Spleen (tissue), 7 donors: ENCODE data around the gene IL7R.

Experiments used
- CTCF ChIP-seq, 11 experiments: fragments of 200-600 bp in 7 of 11; fragments of 450-650 bp in 4 of 11; sonication (generic) in 4 of 11; IDR thresholded peaks in 8 of 11; conservative IDR thresholded peaks in 3 of 11; 1 replicate in 7 of 11; 2 replicates in 4 of 11; pipeline versions ENCODE4 v1.4.0 to v1.8.0; 2016 to 2021; ENCODE audit warnings: antibody characterized with exemption in 11 of 11, inconsistent platforms in 4 of 11, mild to moderate bottlenecking in 1 of 11
- POLR2A ChIP-seq, 3 donors: fragments of 450-650 bp; IDR thresholded peaks; one replicate each; pipeline ENCODE4 v1.5.1; 2017; ENCODE audit warnings: antibody characterized with exemption in 3 of 3, mild to moderate bottlenecking in 1 of 3
- POLR2AphosphoS5 ChIP-seq, 3 donors: sonication (generic); formaldehyde crosslinking; IDR thresholded peaks; one replicate each; pipeline ENCODE4 v1.5.1; 2017; ENCODE audit warnings: antibody characterized with exemption in 3 of 3
- donor health status: DM: no; HTN: no; CAD: no; lungs with moderate emphysema.
- donor health status: DM: no; HTN: no; CAD: no.
- donor health status: DM: no; HTN: no; CAD: no.

GRCh38 chr5:35894131-35894530 lies 37.4 kb downstream of the IL7R start:
- TF ChIP-seq CTCF (IDR thresholded peaks at IDR 0.05 in 8 of 11, conservative IDR thresholded peaks at IDR 0.05 in 3 of 11) (no peak), POLR2AphosphoS5 (IDR thresholded peaks at IDR 0.05) (no peak), POLR2A (IDR thresholded peaks at IDR 0.05) (no peak)
